ENCODE data around the gene DDX43. TPM values are rescaled to one million over a fixed set of nuclear protein-coding genes. Genes with fewer than 3 reads are reported as not detected.
A peak's percentile ranks its signal among the peaks of the same experiment; 100 is the strongest.

DDX43 gene
- total and polyA plus RNA-seq, 2 of the 4 experiments (the other 2 are of a cell fraction): 0.07 TPM; not detected in 1

DNA sequence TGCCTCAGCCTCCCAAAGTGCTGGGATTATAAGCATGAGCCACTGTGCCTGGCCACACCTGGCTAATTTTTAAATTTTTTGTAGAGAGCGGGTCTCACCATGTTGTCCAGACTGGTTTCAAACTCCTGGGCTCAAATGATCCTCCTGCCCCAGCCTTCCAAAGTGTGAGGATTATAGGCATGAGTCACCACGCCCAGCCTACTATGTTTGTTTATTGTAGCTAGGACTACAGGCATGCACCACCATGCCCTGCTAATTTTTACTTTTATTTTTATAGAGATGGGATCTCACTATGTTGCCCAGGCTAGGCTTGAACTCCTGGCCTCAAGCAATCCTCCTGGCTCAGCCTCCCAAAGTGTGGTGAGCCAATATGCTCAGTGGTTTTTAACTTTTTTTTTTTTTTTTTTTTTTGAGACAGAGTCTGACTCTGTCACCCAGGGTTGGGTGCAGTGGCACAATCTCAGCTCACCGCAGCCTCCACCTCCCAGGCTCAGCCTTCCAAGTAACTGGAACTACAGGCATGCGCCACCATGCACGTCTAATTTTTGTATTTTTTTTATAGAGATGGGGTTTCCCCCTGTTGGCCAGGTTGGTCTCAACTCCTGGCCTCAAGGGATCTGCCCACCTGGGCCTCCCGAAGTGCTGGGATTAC lies 12.0 kb upstream of the DDX43 start:
- in situ Hi-C loops (cut with MboI; ENCODE audit: low sequenced_read_pairs): no loop called here
- CTCF ChIA-PET: no interaction called here

More for the DNA sequence above, 12.0 kb upstream of the DDX43 start:
- dilution Hi-C loops (cut with HindIII; ENCODE audit: low sequenced_read_pairs, unreplicated experiment): no loop called here
- DNase-seq: peak; percentile 10
- H3K4me3 ChIP-seq (ENCODE audit: insufficient read depth, low read depth, low read length): no peak overlapping the region
- TF ChIP-seq, protein P1, sequence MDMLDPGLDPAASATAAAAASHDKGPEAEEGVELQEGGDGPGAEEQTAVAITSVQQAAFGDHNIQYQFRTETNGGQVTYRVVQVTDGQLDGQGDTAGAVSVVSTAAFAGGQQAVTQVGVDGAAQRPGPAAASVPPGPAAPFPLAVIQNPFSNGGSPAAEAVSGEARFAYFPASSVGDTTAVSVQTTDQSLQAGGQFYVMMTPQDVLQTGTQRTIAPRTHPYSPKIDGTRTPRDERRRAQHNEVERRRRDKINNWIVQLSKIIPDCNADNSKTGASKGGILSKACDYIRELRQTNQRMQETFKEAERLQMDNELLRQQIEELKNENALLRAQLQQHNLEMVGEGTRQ (IDR thresholded peaks at IDR 0.05; ENCODE audit: low read depth, low read length): no peak
- TF ChIP-seq RCOR1 (IDR thresholded peaks at IDR 0.05; ENCODE audit: insufficient replicate concordance, low read length) (no peak), SMC3 (IDR thresholded peaks at IDR 0.05; ENCODE audit: low read depth, low read length) (no peak), RAD21 (IDR thresholded peaks at IDR 0.05; ENCODE audit: low read length) (no peak), BHLHE40 (IDR thresholded peaks at IDR 0.05; ENCODE audit: low read depth, low read length) (no peak)
- no peaks in the 10 kb centered on the region for H3K79me1 ChIP-seq (ENCODE audit: low read depth in 1 of 2, low read length in 2 of 2)
- no peak overlapping the region for H2BK15ac ChIP-seq (ENCODE audit: low read depth, low read length)
- no peak overlapping the region for H3K4me2 ChIP-seq (ENCODE audit: low read depth, low read length)
- H2BK5ac ChIP-seq (ENCODE audit: low read depth, low read length, poor library complexity, severe bottlenecking): no peak overlapping the region
- no peak overlapping the region for H2BK120ac ChIP-seq (ENCODE audit: low read depth, low read length)
- H2AFZ ChIP-seq (replicated peaks; ENCODE audit: low read length, poor library complexity): no peak overlapping the region
- H4K5ac ChIP-seq (ENCODE audit: low read depth, low read length): no peak overlapping the region
- no peaks in the 10 kb centered on the region for H3K9me1 ChIP-seq (ENCODE audit: insufficient read depth, low read length)
- intact Hi-C loops (cut with micrococcal nuclease): no loop called here
- H3K23ac ChIP-seq (ENCODE audit: low read depth, low read length): no peak overlapping the region
- no peaks in the 10 kb centered on the region for H3K27me3 ChIP-seq (ENCODE audit: control insufficient read depth, insufficient read depth, low read length)
- no peak overlapping the region for H3K14ac ChIP-seq (replicated peaks; ENCODE audit: low read depth, low read length)
- no peak overlapping the region for H3K27ac ChIP-seq (ENCODE audit: insufficient read depth, low read length)
- peak; percentile 17; the same call in 1 of the 2 replicates for ATAC-seq (ENCODE audit: low read depth)
- H3K36me3 ChIP-seq (ENCODE audit: control insufficient read depth, insufficient read depth, low read length): no peaks in the 10 kb centered on the region
- POLR2A ChIA-PET (ENCODE audit: unreplicated experiment): no interaction called here
- H3K18ac ChIP-seq (ENCODE audit: low read depth, low read length): no peak overlapping the region
- no peak overlapping the region for H2AK5ac ChIP-seq (ENCODE audit: low read depth, low read length)
- no peak overlapping the region for H2BK20ac ChIP-seq (ENCODE audit: low read depth, low read length)
- H3K4ac ChIP-seq (ENCODE audit: low read depth, low read length): no peak overlapping the region
- no peaks in the 10 kb centered on the region for H4K20me1 ChIP-seq (ENCODE audit: insufficient read depth, low read length)
- whole genome bisulfite sequencing, 2 experiments (ENCODE audit: extremely low coverage in 2 of 2, insufficient read length in 1 of 2): no CpG with 5 or more reads among the region's 6 CpGs
- no peak overlapping the region for H4K91ac ChIP-seq (ENCODE audit: insufficient read depth, low read depth, low read length)
- H3K9me3 ChIP-seq (ENCODE audit: control insufficient read depth, insufficient read depth, low read length): no peaks in the 10 kb centered on the region
- H3K9ac ChIP-seq (ENCODE audit: low read depth, low read length): no peak overlapping the region
- BruUV-seq (replicated peaks): no TSS peak
- H3K4me1 ChIP-seq (ENCODE audit: control insufficient read depth, insufficient read depth, low read length): no peaks in the 10 kb centered on the region
- no peak overlapping the region for H3K56ac ChIP-seq (ENCODE audit: extremely low read depth, insufficient read depth, low read length)
- H2AK9ac ChIP-seq (replicated peaks; ENCODE audit: low read depth, low read length, poor library complexity): no peak overlapping the region
- no peak overlapping the region for H4K8ac ChIP-seq (ENCODE audit: low read depth in 2 of 2, low read length in 2 of 2)

All from IMR-90 (cell line).